PC-3 (cell line): Measurements from ENCODE around the gene DCLRE1B. TPM values are rescaled to one million over a fixed set of nuclear protein-coding genes. Genes with fewer than 3 reads are reported as not detected.

ENCODE experiments used
- ATAC-seq: fragments of 200-7000 bp; cut with Tn5 transposase; 2 replicates; pipeline ENCODE4 v1.9.1; 2020; ENCODE audit warnings: mild to moderate bottlenecking, moderate library complexity
- BruUV-seq: library from RNA; stranded (reverse); fragments of 400-500 nt; replicated peaks from 2 replicates; lab custom pipeline; 2021; lab: Mats Ljungman, UMichigan
- CTCF ChIA-PET: fragments of 300-600 bp; sonication (Branson Sonifier 250); formaldehyde crosslinking; loops from one replicate; lab custom pipeline; 2022; ENCODE audit warnings: antibody characterized with exemption; lab: Charles Lee
- POLR2A ChIA-PET: fragments of 300-600 bp; sonication (Branson Sonifier 250); formaldehyde crosslinking; loops from one replicate; lab custom pipeline; 2022; ENCODE audit warnings: antibody characterized with exemption; ENCODE audit not compliant: unreplicated experiment; lab: Charles Lee
- DNase-seq: peaks from one replicate; pipeline ENCODE4 v3.0.0-alpha.2; 2015
- H2AFZ ChIP-seq: fragments of 300-600 bp; sonication (generic); 2 replicates; pipeline ENCODE4 v1.6.0; 2016; ENCODE audit warnings: antibody characterized with exemption, low read length
- H3F3A ChIP-seq: fragments of 300-600 bp; sonication (generic); one replicate; pipeline ENCODE4 v1.6.0; 2017; ENCODE audit warnings: antibody characterized with exemption, low read length, control low read depth, mild to moderate bottlenecking; ENCODE audit not compliant: unreplicated experiment
- H3K27ac ChIP-seq: fragments of 300-600 bp; sonication (generic); 2 replicates; pipeline ENCODE4 v1.5.1; 2016; ENCODE audit warnings: mild to moderate bottlenecking, low read length
- H3K27me3 ChIP-seq: fragments of 300-600 bp; sonication (generic); 2 replicates; pipeline ENCODE4 v1.6.1; 2016; ENCODE audit warnings: low read length, mixed read lengths
- H3K36me3 ChIP-seq: fragments of 300-600 bp; sonication (generic); 2 replicates; pipeline ENCODE4 v1.6.1; 2016; ENCODE audit warnings: low read depth, mixed run types, low read length, mixed read lengths
- H3K4me1 ChIP-seq: fragments of 300-600 bp; sonication (generic); 2 replicates; pipeline ENCODE4 v1.5.1; 2016; ENCODE audit warnings: low read length; ENCODE audit not compliant: insufficient read depth
- H3K4me2 ChIP-seq: fragments of 300-600 bp; sonication (generic); 2 replicates; pipeline ENCODE4 v1.6.0; 2016; ENCODE audit warnings: low read length
- H3K4me3 ChIP-seq: fragments of 300-600 bp; sonication (generic); 2 replicates; pipeline ENCODE4 v1.5.1; 2016; ENCODE audit warnings: mild to moderate bottlenecking, low read length, mixed read lengths
- H3K79me2 ChIP-seq: fragments of 300-600 bp; sonication (generic); 2 replicates; pipeline ENCODE4 v1.6.1; 2017; ENCODE audit warnings: low read length, mixed read lengths
- H3K9ac ChIP-seq: fragments of 300-600 bp; sonication (generic); 2 replicates; pipeline ENCODE4 v1.6.0; 2016; ENCODE audit warnings: mild to moderate bottlenecking, low read length
- H3K9me2 ChIP-seq: fragments of 300-600 bp; sonication (generic); replicated peaks from 2 replicates; pipeline ENCODE4 v1.6.1; 2016; ENCODE audit warnings: mixed run types, low read length, mixed read lengths
- H3K9me3 ChIP-seq: fragments of 300-600 bp; sonication (generic); 2 replicates; pipeline ENCODE4 v1.6.1; 2016; ENCODE audit warnings: low read length, mixed read lengths
- H4K20me1 ChIP-seq: fragments of 300-600 bp; sonication (generic); 2 replicates; pipeline ENCODE4 v1.6.1; 2016; ENCODE audit warnings: low read length, mixed read lengths
- EZH2 ChIP-seq: fragments of 300-600 bp; sonication (generic); IDR thresholded peaks from one replicate; pipeline ENCODE4 v1.6.1; 2017; ENCODE audit warnings: antibody characterized with exemption, mild to moderate bottlenecking, low read length; ENCODE audit not compliant: unreplicated experiment
- EZH2phosphoT487 ChIP-seq: fragments of 300-600 bp; sonication (generic); IDR thresholded peaks from 2 replicates; pipeline ENCODE4 v1.6.1; 2018; ENCODE audit warnings: mild to moderate bottlenecking, antibody characterized with exemption, low read length, borderline replicate concordance
- intact Hi-C: fragments of 100-400 bp; cut with micrococcal nuclease; formaldehyde crosslinking; loops from 2 replicates; pipeline ENCODE4 v1.9.0; 2023
- total RNA-seq: library from RNA; depleted of rRNA; stranded (reverse); fragments of >200 nt; gene quantifications from 2 replicates; pipeline ENCODE4 v1.2.3, GENCODE V29; 2014
- TF ChIP-seq, protein P1 (sequence below): fragments of 300-600 bp; sonication (generic); conservative IDR thresholded peaks from 2 replicates; pipeline ENCODE4 v1.5.1; 2017; ENCODE audit warnings: antibody characterized with exemption, low read depth, mild to moderate bottlenecking, low read length

DCLRE1B gene
- total RNA-seq, 1 experiment from 2014 or later, result 12.6 TPM

GRCh38 chr1:113941245-113941559, 36.1 kb downstream of the DCLRE1B start:
- H3K9ac ChIP-seq, result no peak overlapping the region
- H3K4me1 ChIP-seq, result peaks cover 19% of the 10 kb centered on the region
- ATAC-seq, result no peak
- peaks cover 26% of the 10 kb centered on the region for H4K20me1 ChIP-seq
- H3K4me3 ChIP-seq, result no peak overlapping the region
- H3K36me3 ChIP-seq, result peaks cover 23% of the 10 kb centered on the region
- H3K79me2 ChIP-seq, result peaks cover 73% of the 10 kb centered on the region
- no TSS peak for BruUV-seq
- H3K9me3 ChIP-seq, result no peaks in the 10 kb centered on the region
- H3K27me3 ChIP-seq, result no peaks in the 10 kb centered on the region
- CTCF ChIA-PET, result no interaction called here
- no peak for DNase-seq
- TF ChIP-seq EZH2phosphoT487, result no peak
- TF ChIP-seq, protein P1, sequence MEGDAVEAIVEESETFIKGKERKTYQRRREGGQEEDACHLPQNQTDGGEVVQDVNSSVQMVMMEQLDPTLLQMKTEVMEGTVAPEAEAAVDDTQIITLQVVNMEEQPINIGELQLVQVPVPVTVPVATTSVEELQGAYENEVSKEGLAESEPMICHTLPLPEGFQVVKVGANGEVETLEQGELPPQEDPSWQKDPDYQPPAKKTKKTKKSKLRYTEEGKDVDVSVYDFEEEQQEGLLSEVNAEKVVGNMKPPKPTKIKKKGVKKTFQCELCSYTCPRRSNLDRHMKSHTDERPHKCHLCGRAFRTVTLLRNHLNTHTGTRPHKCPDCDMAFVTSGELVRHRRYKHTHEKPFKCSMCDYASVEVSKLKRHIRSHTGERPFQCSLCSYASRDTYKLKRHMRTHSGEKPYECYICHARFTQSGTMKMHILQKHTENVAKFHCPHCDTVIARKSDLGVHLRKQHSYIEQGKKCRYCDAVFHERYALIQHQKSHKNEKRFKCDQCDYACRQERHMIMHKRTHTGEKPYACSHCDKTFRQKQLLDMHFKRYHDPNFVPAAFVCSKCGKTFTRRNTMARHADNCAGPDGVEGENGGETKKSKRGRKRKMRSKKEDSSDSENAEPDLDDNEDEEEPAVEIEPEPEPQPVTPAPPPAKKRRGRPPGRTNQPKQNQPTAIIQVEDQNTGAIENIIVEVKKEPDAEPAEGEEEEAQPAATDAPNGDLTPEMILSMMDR, result no peak
- no peak for TF ChIP-seq EZH2
- peaks cover 5% of the 10 kb centered on the region for H3F3A ChIP-seq
- H3K27ac ChIP-seq, result no peak overlapping the region
- intact Hi-C loops, result no loop called here
- no peak overlapping the region for H3K4me2 ChIP-seq
- POLR2A ChIA-PET, result no interaction called here
- H3K9me2 ChIP-seq, result no peaks in the 10 kb centered on the region
- H2AFZ ChIP-seq, result no peak overlapping the region

- no peak for ATAC-seq
- BruUV-seq, result no TSS peak
- TF ChIP-seq EZH2phosphoT487 (no peak), EZH2 (no peak)
- TF ChIP-seq, protein P1, result no peak
- Histone ChIP-seq H3K36me3 (peaks cover 23% of the 10 kb centered on the region), H4K20me1 (peaks cover 13% of the 10 kb centered on the region; the same call in 1 of the 2 replicates), H3K79me2 (peaks cover 61% of the 10 kb centered on the region), H2AFZ (no peak overlapping the region), H3K9me2 (no peaks in the 10 kb centered on the region), H3K9ac (no peak overlapping the region), H3K4me2 (no peak overlapping the region), H3K9me3 (no peaks in the 10 kb centered on the region), H3K4me3 (no peak overlapping the region), H3K27me3 (no peaks in the 10 kb centered on the region), H3K4me1 (peaks cover 8% of the 10 kb centered on the region), H3F3A (no peaks in the 10 kb centered on the region), H3K27ac (no peak overlapping the region)
- DNase-seq, result no peak
- CTCF ChIA-PET, result no interaction called here
- POLR2A ChIA-PET, result no interaction called here
- intact Hi-C loops, result no loop called here
These were observed 37.4 kb downstream of the DCLRE1B start for GRCh38 chr1:113942527-113942926.

- DNase-seq, result no peak
- Histone ChIP-seq H3F3A (no peaks in the 10 kb centered on the region), H3K9me2 (no peaks in the 10 kb centered on the region), H3K27me3 (no peaks in the 10 kb centered on the region), H3K79me2 (peaks cover 56% of the 10 kb centered on the region), H3K9me3 (no peaks in the 10 kb centered on the region), H3K27ac (no peak overlapping the region), H2AFZ (no peak overlapping the region), H3K4me2 (no peak overlapping the region), H3K36me3 (peaks cover 23% of the 10 kb centered on the region), H4K20me1 (0 out of 2 replicates have a peak, but pooled peaks cover 10% of the 10 kb centered on the region), H3K4me3 (no peak overlapping the region), H3K4me1 (peaks cover 6% of the 10 kb centered on the region; the same call in 1 of the 2 replicates), H3K9ac (no peak overlapping the region)
- no peak for ATAC-seq
- intact Hi-C loops, result no loop called here
- TF ChIP-seq EZH2phosphoT487, result no peak
- no peak for TF ChIP-seq EZH2
- TF ChIP-seq, protein P1, result no peak
- POLR2A ChIA-PET, result no interaction called here
- no TSS peak for BruUV-seq
- CTCF ChIA-PET, result no interaction called here
These were observed 38.1 kb downstream of the DCLRE1B start for GRCh38 chr1:113943028-113943811.
